ENCODE measurements around the gene CACNA1B. TPM values are rescaled to one million over a fixed set of nuclear protein-coding genes. Genes with fewer than 3 reads are reported as not detected.
A peak's percentile ranks its signal among the peaks of the same experiment; 100 is the strongest.
"Not testable (repeated sequence)": the region's sequence is repeated elsewhere in the genome, so short reads cannot be mapped to it uniquely, and the experiment has no call there.

The CACNA1B gene
- total RNA-seq, 1 experiment from 2014 or later = 0.03 TPM

DNA sequence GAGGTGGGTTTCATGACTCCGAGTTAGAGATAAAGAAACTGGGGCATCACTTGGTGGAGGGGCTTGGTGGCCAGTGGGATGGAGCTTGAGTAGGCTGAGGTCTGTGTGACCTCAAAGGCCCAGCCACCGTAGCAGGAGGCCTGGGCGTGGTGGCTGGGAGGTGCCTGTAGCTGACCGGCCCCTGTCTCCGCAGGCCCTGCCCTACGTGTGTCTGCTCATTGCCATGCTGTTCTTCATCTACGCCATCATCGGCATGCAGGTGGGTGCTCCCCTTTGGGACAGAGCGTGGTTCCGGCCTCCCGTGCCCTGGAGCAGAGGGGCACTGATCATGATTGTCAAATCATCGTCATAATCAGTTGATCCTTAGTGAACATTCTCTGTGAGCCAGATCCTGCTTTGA, 196.2 kb downstream of the CACNA1B start:
- H3K27me3 ChIP-seq (replicated peaks) = peaks cover 4% of the 10 kb centered on the region; the same call in 1 of the 2 replicates
- no peak overlapping the region for H3K27ac ChIP-seq
- DNase-seq (ENCODE audit: low read depth in 1 of 2, low spot score in 2 of 2) = no peak
- H3K9me3 ChIP-seq (replicated peaks) = no peaks in the 10 kb centered on the region
- no peaks in the 10 kb centered on the region for H3K36me3 ChIP-seq
- no peaks in the 10 kb centered on the region for H3K4me1 ChIP-seq (replicated peaks)
- H3K4me3 ChIP-seq = no peak overlapping the region

DNA sequence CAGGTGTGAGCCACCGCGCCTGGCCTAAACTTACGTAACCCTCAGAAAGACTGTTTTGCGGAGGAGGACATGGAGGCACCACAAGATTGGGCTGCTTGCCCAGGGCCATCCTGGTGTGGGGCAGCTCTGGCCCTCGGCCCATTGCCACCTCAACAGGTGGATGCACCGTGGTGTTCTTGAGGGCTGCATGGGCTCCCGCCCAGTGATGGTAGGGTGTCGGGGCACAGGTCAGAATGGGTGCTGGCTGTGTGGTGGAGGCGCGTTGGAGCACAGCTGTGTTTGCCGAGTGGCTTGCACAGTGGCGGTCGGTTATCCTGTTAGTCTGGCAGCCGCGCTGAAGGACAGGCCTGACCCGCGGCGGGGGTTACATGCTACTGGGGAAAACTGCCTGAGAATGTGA, 196.9 kb downstream of the CACNA1B start:
- Histone ChIP-seq H3K9me3 (replicated peaks) (no peaks in the 10 kb centered on the region), H3K36me3 (no peaks in the 10 kb centered on the region), H3K27me3 (replicated peaks) (no peaks in the 10 kb centered on the region; the same call in 1 of the 2 replicates), H3K4me1 (replicated peaks) (no peaks in the 10 kb centered on the region), H3K4me3 (no peak overlapping the region), H3K27ac (no peak overlapping the region)
- peak in 1 of 2 experiments; percentile 36 for DNase-seq (ENCODE audit: low read depth in 1 of 2, low spot score in 2 of 2)

- peak in 1 of 2 experiments; percentile 28 for DNase-seq (ENCODE audit: low read depth in 1 of 2, low spot score in 2 of 2)
- H3K4me3 ChIP-seq = no peak overlapping the region
- H3K4me1 ChIP-seq (replicated peaks) = no peaks in the 10 kb centered on the region
- H3K9me3 ChIP-seq (replicated peaks) = no peaks in the 10 kb centered on the region
- H3K27ac ChIP-seq = no peak overlapping the region
- H3K27me3 ChIP-seq (replicated peaks) = no peaks in the 10 kb centered on the region; the same call in 1 of the 2 replicates
- no peaks in the 10 kb centered on the region for H3K36me3 ChIP-seq
Measured at GRCh38 chr9:138075496-138075895, 197.9 kb downstream of the CACNA1B start.

- H3K27ac ChIP-seq = no peak overlapping the region
- DNase-seq (ENCODE audit: low read depth in 1 of 2, low spot score in 2 of 2) = peak in 1 of 2 experiments; percentile 21
- H3K4me1 ChIP-seq (replicated peaks) = no peaks in the 10 kb centered on the region
- no peaks in the 10 kb centered on the region; the same call in 1 of the 2 replicates for H3K27me3 ChIP-seq (replicated peaks)
- H3K4me3 ChIP-seq = no peak overlapping the region
- no peaks in the 10 kb centered on the region for H3K9me3 ChIP-seq (replicated peaks)
- no peaks in the 10 kb centered on the region for H3K36me3 ChIP-seq
Measured at GRCh38 chr9:138075961-138076649, 198.5 kb downstream of the CACNA1B start.

GRCh38 chr9:138076650-138077009, 199.0 kb downstream of the CACNA1B start:
- H3K27me3 ChIP-seq (replicated peaks) = no peaks in the 10 kb centered on the region; the same call in 1 of the 2 replicates
- no peaks in the 10 kb centered on the region for H3K36me3 ChIP-seq
- H3K4me3 ChIP-seq = no peak overlapping the region
- no peak for DNase-seq (ENCODE audit: low read depth in 1 of 2, low spot score in 2 of 2)
- no peaks in the 10 kb centered on the region for H3K4me1 ChIP-seq (replicated peaks)
- H3K9me3 ChIP-seq (replicated peaks) = no peaks in the 10 kb centered on the region
- no peak overlapping the region for H3K27ac ChIP-seq

DNA sequence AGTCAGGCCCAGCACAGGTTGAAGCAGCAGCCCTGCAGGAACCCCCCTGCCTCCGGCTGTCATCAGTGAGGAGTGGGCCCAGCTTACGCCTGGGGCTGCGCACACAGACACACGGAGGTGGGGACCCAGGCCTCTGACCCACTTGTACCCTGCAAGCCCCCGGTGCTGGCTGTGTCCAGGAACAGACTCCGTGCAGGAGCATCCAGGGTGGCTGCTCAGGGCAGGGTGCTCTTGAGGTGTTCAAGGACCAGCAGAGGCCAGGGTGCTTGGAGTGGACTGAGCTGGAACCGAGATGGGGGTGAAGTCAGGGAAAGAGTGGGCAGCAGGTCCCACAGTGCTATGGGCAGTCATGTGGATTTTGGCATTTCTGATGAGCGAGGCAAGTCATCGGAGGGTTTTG, 199.5 kb downstream of the CACNA1B start:
- no peaks in the 10 kb centered on the region for H3K9me3 ChIP-seq (replicated peaks)
- no peaks in the 10 kb centered on the region for H3K36me3 ChIP-seq
- H3K4me3 ChIP-seq = no peak overlapping the region

GRCh38 chr9:138077898-138078540, 200.4 kb downstream of the CACNA1B start:
- Histone ChIP-seq H3K4me3 (no peak overlapping the region), H3K36me3 (no peaks in the 10 kb centered on the region), H3K9me3 (replicated peaks) (no peaks in the 10 kb centered on the region), H3K4me1 (replicated peaks) (no peaks in the 10 kb centered on the region), H3K27me3 (replicated peaks) (no peaks in the 10 kb centered on the region; the same call in 1 of the 2 replicates), H3K27ac (no peak overlapping the region)
- peak in 1 of 2 experiments; percentile 8 for DNase-seq (ENCODE audit: low read depth in 1 of 2, low spot score in 2 of 2)

More for the DNA sequence above, 199.5 kb downstream of the CACNA1B start:
- no peaks in the 10 kb centered on the region for H3K4me1 ChIP-seq (replicated peaks)
- no peaks in the 10 kb centered on the region; the same call in 1 of the 2 replicates for H3K27me3 ChIP-seq (replicated peaks)
- no peak overlapping the region for H3K27ac ChIP-seq
- peak in 1 of 2 experiments; percentile 33 for DNase-seq (ENCODE audit: low read depth in 1 of 2, low spot score in 2 of 2)

DNA sequence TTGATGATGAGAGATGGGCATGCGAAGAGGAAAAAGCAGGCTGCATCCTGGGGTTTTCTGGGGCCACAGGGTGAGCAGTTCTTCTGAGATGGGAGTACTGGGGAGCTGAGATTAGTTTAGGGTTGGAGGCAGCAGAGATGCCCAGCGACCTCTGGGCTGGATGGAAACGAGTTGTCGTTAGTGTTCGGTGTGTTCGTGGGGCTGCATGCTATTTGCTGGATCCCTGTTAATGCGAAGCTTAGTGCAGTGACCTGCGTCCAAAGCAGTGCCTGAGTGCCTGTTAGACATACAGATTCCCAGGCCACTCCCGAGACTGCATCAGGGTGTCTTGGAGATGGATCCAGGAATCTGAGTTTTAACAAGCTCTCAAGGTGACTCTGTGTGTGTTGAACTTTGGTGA, 201.3 kb downstream of the CACNA1B start:
- Histone ChIP-seq H3K27ac (no peak overlapping the region), H3K36me3 (no peaks in the 10 kb centered on the region), H3K27me3 (replicated peaks) (no peaks in the 10 kb centered on the region; the same call in 1 of the 2 replicates), H3K9me3 (replicated peaks) (no peaks in the 10 kb centered on the region), H3K4me1 (replicated peaks) (no peaks in the 10 kb centered on the region), H3K4me3 (no peak overlapping the region)
- DNase-seq (ENCODE audit: low read depth in 1 of 2, low spot score in 2 of 2) = peak in 1 of 2 experiments; percentile 25

DNA sequence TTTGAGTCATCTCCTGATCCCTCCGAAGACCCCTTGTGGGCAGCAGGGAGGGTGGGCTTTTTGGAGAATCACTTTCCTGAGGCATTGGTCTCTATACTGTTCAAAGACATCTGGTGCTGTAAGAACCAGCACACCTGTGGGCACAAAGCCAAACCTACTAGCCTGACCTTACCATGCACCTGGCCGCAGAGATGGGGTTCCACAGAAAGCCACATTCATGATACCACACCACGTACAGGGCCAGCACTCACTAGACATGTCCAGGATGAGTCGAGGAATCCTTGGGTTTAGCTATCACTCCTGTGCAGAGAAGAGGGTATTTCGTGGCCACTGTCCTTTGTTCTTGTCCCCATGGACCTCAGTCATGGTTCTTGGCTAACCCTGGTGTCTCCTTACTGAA, 203.4 kb downstream of the CACNA1B start:
- Histone ChIP-seq H3K4me1 (replicated peaks) (no peaks in the 10 kb centered on the region), H3K27ac (no peak overlapping the region), H3K4me3 (no peak overlapping the region), H3K9me3 (replicated peaks) (peaks cover 6% of the 10 kb centered on the region), H3K36me3 (no peaks in the 10 kb centered on the region), H3K27me3 (replicated peaks) (no peaks in the 10 kb centered on the region)
- DNase-seq (ENCODE audit: low read depth in 1 of 2, low spot score in 2 of 2) = peak in 1 of 2 experiments; percentile 30

GRCh38 chr9:138082918-138083636, 205.5 kb downstream of the CACNA1B start:
- no peaks in the 10 kb centered on the region for H3K27me3 ChIP-seq (replicated peaks)
- no peak overlapping the region for H3K4me3 ChIP-seq
- peaks cover 6% of the 10 kb centered on the region for H3K9me3 ChIP-seq (replicated peaks)
- no peak overlapping the region for H3K27ac ChIP-seq
- no peaks in the 10 kb centered on the region for H3K36me3 ChIP-seq
- DNase-seq (ENCODE audit: low read depth in 1 of 2, low spot score in 2 of 2) = peak in 1 of 2 experiments; percentile 16
- no peaks in the 10 kb centered on the region for H3K4me1 ChIP-seq (replicated peaks)

DNA sequence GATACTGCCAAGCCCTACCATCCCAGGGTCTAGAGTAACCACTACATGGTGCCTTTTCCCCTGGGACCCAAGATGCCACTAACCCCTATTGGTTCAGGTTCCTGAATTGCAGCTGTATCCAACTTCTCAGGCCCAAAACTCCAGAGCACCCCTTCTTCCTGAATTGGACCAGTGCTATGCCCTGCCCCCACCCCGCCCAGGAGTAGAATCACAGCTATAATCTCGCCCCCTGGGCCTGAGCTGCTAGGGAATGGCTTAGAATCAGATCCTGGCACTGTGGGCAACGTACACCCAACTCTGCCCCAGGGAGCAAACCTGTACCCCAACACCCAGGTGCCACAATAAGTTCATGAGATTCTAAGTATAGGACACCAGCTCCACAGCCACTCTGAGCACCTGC, 206.3 kb downstream of the CACNA1B start:
- H3K4me1 ChIP-seq (replicated peaks) = no peaks in the 10 kb centered on the region
- peaks cover 6% of the 10 kb centered on the region for H3K9me3 ChIP-seq (replicated peaks)
- no peak overlapping the region for H3K4me3 ChIP-seq
- H3K27ac ChIP-seq = no peak overlapping the region
- H3K27me3 ChIP-seq (replicated peaks) = no peaks in the 10 kb centered on the region
- peak in 1 of 2 experiments; percentile 8 for DNase-seq (ENCODE audit: low read depth in 1 of 2, low spot score in 2 of 2)
- H3K36me3 ChIP-seq = no peaks in the 10 kb centered on the region

GRCh38 chr9:138085568-138085967, 208.0 kb downstream of the CACNA1B start:
- Histone ChIP-seq H3K27me3 (replicated peaks) (no peaks in the 10 kb centered on the region), H3K9me3 (replicated peaks) (peaks cover 6% of the 10 kb centered on the region), H3K36me3 (no peaks in the 10 kb centered on the region), H3K4me3 (no peak overlapping the region), H3K27ac (no peak overlapping the region), H3K4me1 (replicated peaks) (no peaks in the 10 kb centered on the region)
- DNase-seq (ENCODE audit: low read depth in 1 of 2, low spot score in 2 of 2) = no peak

- not testable (repeated sequence) for H3K4me1 ChIP-seq (replicated peaks); DNase-seq (ENCODE audit: low read depth in 1 of 2, low spot score in 2 of 2); H3K27me3 ChIP-seq (replicated peaks); H3K36me3 ChIP-seq; H3K27ac ChIP-seq; H3K9me3 ChIP-seq (replicated peaks); H3K4me3 ChIP-seq
Measured at GRCh38 chr9:138092057-138092456, 214.5 kb downstream of the CACNA1B start.

- Histone ChIP-seq H3K4me1 (replicated peaks) (no peaks in the 10 kb centered on the region), H3K27ac (no peak overlapping the region), H3K36me3 (no peaks in the 10 kb centered on the region), H3K4me3 (no peak overlapping the region), H3K27me3 (replicated peaks) (no peaks in the 10 kb centered on the region), H3K9me3 (replicated peaks) (no peaks in the 10 kb centered on the region)
- no peak for DNase-seq (ENCODE audit: low read depth in 1 of 2, low spot score in 2 of 2)
Measured at GRCh38 chr9:138094028-138094427, 216.4 kb downstream of the CACNA1B start.

Measured in SJSA1 (cell line).